ENCODE data around the gene RYR3.
"Not testable (repeated sequence)": the region's sequence is repeated elsewhere in the genome, so short reads cannot be mapped to it uniquely, and the experiment has no call there.

RYR3 gene

GRCh38 chr15:33586786-33587697, 276.3 kb downstream of the RYR3 start:
- no peak for DNase-seq (ENCODE audit: low spot score)

- no peak for DNase-seq (ENCODE audit: low spot score)
These were observed 277.0 kb downstream of the RYR3 start for GRCh38 chr15:33587773-33588172.

GRCh38 chr15:33592864-33593263, 282.1 kb downstream of the RYR3 start:
- DNase-seq (ENCODE audit: low spot score): no peak

GRCh38 chr15:33598382-33598781, 287.6 kb downstream of the RYR3 start:
- not testable (repeated sequence) for DNase-seq (ENCODE audit: low spot score)

- no peak for DNase-seq (ENCODE audit: low spot score)
These were observed 289.4 kb downstream of the RYR3 start for GRCh38 chr15:33600212-33600611.

DNA sequence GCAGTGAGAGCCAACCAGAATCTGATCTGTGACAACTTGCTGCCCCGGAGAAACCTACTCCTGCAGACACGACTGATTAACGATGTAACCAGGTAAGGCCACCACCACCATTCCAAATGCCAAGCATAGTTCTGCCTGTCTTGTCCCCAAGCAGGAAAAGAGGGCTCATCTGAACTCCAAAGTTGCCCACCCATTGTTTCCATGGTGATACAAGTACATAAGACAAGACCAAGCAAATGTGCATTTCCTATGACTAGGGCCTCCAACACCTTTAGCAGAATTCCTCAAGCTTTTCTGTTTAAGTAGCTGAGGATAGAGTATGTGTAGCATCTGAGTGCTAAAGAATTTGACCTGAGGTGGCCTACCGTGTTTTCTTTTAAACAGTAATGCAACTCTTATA, 290.7 kb downstream of the RYR3 start:
- DNase-seq (ENCODE audit: low spot score): no peak

DNA sequence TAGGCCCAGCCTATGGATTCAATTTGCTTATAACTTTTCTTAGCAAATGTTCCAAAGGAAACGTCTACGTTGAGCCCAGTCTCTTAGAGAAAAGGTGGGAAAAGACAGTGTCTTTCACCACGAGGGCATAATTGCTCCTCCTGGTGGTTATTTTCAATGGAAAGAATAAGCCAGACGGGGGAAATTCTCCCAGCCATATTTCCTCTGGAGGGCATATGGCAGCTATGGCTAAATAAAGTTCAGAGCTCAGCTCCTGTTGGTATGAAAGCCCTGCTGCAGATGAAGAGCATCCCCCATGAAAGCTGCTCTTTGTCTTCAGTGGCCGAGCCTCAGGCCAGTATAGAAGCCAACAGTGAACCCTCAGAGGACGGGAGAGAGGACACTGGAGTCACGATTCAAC, 297.9 kb downstream of the RYR3 start:
- no peak for DNase-seq (ENCODE audit: low spot score)

- DNase-seq (ENCODE audit: low spot score): peak; percentile 8
These were observed 302.0 kb downstream of the RYR3 start for GRCh38 chr15:33612721-33613304.

- DNase-seq (ENCODE audit: low spot score): no peak
These were observed 305.7 kb downstream of the RYR3 start for GRCh38 chr15:33616475-33616874.

DNA sequence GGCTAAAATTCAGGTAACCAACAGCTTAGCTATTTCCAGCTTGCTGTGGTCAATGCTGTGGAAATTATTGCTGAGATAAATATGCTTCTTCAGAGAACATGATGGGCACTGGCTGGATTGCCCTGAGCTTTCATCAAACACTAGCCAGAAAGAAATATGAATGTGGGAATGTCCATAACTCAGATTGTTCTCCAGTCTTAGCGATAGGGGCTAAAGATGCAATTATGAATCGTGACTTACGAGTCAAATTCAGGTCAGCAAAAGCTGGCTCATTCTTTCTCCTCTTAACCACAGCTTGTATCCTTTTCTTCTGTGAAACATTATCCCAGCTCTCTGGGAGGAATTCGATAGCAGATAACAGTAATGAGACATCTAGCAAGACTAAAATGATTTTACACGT, 307.6 kb downstream of the RYR3 start:
- DNase-seq (ENCODE audit: low spot score): no peak

GRCh38 chr15:33621141-33621540, 310.4 kb downstream of the RYR3 start:
- peak; percentile 8 for DNase-seq (ENCODE audit: low spot score)

GRCh38 chr15:33623010-33623409, 312.2 kb downstream of the RYR3 start:
- no peak for DNase-seq (ENCODE audit: low spot score)

- no peak for DNase-seq (ENCODE audit: low spot score)
These were observed 313.7 kb downstream of the RYR3 start for GRCh38 chr15:33624439-33624838.

DNA sequence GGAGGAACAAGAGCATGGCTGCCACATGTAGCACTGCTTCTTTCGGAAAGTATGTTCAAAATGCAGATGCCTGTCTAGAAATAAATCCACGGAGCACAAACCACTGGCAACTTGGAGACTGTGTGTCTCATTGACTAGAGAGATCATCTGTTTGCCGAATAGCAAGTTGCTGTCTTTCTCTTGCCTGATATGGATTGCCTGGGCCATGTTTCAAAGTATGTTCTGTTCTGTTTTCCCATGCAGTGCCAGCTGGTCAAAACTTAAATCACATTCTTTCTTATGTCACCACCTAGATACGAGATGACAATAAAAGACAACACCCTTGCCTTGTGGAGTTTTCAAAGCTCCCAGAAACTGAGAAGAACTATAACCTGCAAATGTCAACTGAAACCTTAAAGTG, 318.9 kb downstream of the RYR3 start:
- no peak for DNase-seq (ENCODE audit: low spot score)

DNA sequence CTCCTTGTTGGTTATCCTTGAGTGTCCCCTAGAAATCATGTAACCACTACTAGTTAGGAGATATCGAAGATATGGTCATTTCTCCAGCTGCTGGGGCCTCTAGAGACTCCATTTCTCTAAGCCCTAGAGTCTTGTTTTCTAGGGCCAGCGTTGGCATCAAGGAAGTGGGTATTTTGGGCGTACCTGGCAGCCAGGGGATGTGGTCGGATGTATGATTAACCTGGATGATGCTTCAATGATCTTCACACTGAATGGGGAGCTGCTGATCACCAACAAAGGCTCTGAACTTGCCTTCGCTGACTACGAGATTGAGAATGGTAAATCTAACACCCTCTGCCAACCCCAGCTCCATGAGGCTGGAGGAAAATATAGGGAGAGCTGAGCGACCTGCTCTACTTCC, 325.5 kb downstream of the RYR3 start:
- DNase-seq (ENCODE audit: low spot score): no peak

DNA sequence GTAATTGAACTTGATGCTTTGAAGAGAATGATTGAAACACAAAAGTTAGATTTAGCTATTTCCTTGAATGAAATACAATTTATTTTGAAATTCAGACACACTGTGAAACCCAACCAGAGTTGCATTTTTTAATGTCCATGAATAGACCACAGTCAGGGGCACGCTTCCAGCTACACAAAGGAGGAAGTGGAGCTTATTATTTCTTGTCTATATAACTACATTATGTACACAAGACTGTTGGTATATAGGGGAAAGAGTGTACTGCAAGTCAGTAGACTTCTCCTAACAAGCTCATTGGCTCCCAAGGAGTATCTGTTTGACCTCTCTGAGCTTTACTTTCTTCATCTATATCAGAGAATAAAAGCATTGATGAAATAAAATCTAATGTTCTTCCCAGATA, 326.2 kb downstream of the RYR3 start:
- no peak for DNase-seq (ENCODE audit: low spot score)

GRCh38 chr15:33638453-33638852, 327.7 kb downstream of the RYR3 start:
- DNase-seq (ENCODE audit: low spot score): no peak

GRCh38 chr15:33639051-33639450, 328.3 kb downstream of the RYR3 start:
- DNase-seq (ENCODE audit: low spot score): no peak

DNA sequence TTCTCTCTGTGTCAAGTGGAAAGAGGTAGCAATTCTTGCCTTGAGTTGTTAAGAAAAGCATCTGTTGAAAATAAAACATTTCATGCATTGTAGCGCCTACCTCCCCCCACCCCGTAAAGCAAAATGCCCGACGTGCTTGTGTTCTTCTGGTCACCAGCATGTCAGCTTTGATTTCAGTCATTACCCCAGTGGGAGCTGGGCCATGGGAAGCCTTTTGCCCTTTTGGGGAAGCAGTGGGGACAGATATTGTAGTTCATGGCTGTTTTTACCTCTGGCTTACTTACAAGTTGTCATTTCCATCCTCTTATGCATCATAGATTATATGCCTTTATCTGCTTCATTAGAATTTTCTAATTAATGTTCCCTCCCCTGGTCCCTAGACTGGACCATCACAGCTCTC, 328.7 kb downstream of the RYR3 start:
- DNase-seq (ENCODE audit: low spot score): no peak

- peak; percentile 7 for DNase-seq (ENCODE audit: low spot score)
These were observed 329.2 kb downstream of the RYR3 start for GRCh38 chr15:33639978-33640377.

DNA sequence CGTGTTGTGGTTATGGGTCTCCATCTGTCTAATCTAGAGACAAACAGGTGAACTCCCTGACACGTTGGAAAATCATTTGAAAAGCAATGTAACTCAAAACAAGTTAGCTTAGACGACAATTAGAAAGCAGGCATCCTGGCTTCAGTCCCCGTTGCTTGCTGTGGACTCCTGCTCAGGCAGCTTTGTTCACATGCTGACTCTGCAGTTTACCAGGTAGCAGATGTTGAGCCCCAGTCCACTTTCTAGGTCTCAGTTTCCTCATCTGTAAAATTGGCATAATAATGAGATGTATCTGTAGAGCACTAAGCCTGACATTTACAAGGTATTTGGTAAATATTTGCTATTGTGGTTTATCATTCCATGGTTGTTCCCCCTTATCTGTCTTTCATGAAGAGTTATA, 330.3 kb downstream of the RYR3 start:
- DNase-seq (ENCODE audit: low spot score): no peak

DNA sequence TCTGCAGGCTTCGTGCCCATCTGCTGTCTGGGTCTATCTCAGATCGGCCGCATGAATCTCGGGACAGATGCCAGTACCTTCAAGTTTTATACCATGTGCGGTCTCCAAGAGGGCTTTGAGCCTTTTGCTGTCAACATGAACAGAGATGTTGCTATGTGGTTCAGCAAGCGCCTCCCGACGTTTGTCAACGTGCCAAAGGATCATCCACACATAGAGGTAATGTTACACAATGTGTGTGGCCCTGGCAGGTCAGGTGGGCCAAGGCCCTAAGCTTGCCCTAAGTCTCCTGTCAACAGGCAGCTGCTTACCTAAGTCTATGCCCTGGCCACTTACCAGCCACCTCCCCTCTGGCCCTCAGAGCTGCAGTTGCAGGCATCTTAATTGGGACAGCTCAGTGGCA, 333.5 kb downstream of the RYR3 start:
- no peak for DNase-seq (ENCODE audit: low spot score)

GRCh38 chr15:33646744-33647143, 336.0 kb downstream of the RYR3 start:
- no peak for DNase-seq (ENCODE audit: low spot score)
